DMS153 treated with DMSO at 0.1 percent for 48 hours (cell line): ENCODE measurements around the gene PARD3B.

Experiments
- DNase-seq: peaks from one replicate; lab custom pipeline; 2025; ENCODE audit not compliant: unreplicated experiment; lab: John Stamatoyannopoulos, UW

Gene PARD3B

GRCh38 chr2:205297368-205297767, 752.1 kb downstream of the PARD3B start:
- DNase-seq, result no peak

DNA sequence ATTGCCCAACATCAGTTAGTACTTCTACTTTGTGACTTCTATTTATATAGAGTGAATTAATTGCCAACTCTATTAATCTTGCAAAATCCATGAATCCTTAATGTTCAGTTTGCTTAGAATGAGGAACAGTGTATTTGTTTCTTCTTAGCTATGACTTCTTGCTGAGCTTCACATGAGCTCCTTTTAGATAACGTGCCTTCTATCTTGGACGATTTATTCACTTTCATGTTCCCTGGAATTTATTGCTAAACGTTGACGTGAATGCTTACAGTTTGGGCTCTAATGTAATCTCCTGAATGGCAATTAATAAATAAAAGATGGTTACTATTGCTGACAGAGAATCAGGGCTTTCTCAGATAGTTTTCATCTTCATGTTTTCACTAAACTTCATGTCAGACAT, 752.6 kb downstream of the PARD3B start:
- DNase-seq, result no peak

DNA sequence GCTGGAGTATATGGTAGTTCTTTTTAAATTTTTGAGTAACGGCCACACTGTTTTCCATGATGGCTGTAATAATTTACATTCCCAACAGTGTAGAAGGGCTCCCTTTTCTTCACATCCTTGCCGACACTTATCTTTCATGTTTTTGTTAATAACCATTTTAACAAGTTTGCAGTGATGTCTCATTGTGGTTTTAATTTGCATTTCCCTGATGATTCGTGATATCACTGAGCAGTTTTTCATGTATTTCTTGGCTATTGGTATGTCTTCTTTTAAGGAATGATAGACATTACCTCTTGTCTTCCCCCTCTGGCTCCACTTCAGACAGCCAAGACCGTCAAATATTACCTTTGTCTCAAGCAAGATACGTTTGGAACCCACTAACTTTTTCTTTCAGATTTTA, 765.9 kb downstream of the PARD3B start:
- no peak for DNase-seq

GRCh38 chr2:205321231-205321630, 776.0 kb downstream of the PARD3B start:
- no peak for DNase-seq

GRCh38 chr2:205323929-205324328, 778.7 kb downstream of the PARD3B start:
- DNase-seq, result no peak

DNA sequence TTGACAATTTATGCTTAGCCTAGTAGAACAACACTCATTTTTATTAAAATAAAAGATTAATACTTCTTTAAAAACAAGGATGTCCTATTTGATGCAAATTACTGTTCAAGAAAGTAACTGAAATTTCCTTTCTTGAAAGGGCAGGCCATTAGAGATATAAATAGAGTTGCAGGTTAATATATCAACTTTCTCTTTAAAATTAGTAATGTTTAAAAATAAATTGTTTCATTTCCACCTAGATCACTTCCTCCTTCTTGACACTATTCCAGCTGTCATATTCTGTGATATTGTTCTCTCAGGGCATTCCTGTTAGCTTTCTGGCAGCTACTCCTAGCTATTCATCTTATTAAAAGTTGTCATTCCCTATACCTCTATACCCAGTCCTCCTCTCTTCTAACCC, 779.1 kb downstream of the PARD3B start:
- no peak for DNase-seq

GRCh38 chr2:205333351-205333750, 788.1 kb downstream of the PARD3B start:
- DNase-seq, result no peak

DNA sequence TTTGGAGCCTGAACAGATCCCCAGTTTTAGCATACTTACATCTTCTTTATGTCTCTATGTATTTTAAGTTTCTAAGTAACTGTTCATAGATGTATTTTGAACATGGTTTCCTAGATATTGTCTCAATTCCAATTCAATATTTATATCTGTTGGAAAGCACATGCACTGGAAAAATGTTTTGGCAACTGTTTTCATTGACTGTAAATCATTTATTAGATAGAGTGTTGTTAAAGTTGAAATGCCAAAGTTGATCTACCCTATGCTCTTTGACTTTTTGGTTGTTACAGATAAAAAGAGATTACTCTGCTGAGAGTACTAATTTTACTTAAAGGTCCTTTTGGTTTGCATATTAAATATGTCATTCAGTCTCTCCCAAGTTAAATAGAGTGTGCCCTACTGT, 792.0 kb downstream of the PARD3B start:
- no peak for DNase-seq

- no peak for DNase-seq
Observed at GRCh38 chr2:205338156-205338555, 792.9 kb downstream of the PARD3B start.

GRCh38 chr2:205343103-205343502, 797.8 kb downstream of the PARD3B start:
- no peak for DNase-seq

- no peak for DNase-seq
Observed at GRCh38 chr2:205346649-205347048, 801.4 kb downstream of the PARD3B start.

DNA sequence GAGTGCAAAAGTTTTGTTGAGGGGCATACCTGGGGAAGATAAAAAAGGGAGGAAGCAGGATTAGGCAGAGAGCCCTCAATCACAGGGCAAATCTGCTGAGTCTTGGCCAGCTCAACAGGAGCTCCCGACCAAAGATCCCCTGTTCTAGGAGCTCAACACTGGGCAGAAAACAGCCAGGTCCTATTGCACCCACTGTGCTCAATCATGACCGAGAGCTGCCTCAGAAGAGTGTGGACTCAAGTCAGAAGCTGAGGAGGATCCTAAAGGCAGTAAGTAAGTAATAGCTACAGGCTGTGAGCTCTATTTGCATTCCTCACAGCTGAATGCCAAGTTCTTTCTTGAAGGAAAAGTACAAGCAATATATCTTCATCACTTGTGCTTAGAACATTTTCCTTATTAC, 802.6 kb downstream of the PARD3B start:
- no peak for DNase-seq

- DNase-seq, result no peak
Observed at GRCh38 chr2:205352094-205352493, 806.8 kb downstream of the PARD3B start.

GRCh38 chr2:205352593-205352992, 807.3 kb downstream of the PARD3B start:
- DNase-seq, result no peak

GRCh38 chr2:205357732-205358131, 812.5 kb downstream of the PARD3B start:
- DNase-seq, result no peak

- no peak for DNase-seq
Observed at GRCh38 chr2:205358351-205358815, 813.1 kb downstream of the PARD3B start.

- DNase-seq, result no peak
Observed at GRCh38 chr2:205361272-205361671, 816.0 kb downstream of the PARD3B start.

GRCh38 chr2:205361970-205362369, 816.7 kb downstream of the PARD3B start:
- no peak for DNase-seq

DNA sequence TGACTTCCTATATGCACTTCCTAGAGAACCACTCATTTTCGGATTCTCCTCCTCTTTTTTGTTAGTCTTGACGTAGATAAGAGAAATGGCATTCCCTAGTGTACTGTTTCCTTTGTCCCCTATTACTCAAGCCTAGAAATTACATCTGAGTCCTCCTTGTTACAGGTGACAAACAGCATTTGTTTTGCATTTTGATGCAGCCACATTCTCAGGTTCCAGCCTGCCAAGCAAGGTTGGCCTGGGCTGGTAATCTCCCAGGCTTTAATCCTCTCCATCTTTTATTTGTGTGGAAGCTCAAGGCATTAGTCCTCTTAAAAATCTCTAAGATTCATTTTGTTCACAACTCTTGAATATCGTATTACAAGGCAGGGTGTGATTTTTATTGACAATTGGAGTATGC, 819.0 kb downstream of the PARD3B start:
- DNase-seq, result no peak

GRCh38 chr2:205366336-205367060, 821.2 kb downstream of the PARD3B start:
- DNase-seq, result no peak

DNA sequence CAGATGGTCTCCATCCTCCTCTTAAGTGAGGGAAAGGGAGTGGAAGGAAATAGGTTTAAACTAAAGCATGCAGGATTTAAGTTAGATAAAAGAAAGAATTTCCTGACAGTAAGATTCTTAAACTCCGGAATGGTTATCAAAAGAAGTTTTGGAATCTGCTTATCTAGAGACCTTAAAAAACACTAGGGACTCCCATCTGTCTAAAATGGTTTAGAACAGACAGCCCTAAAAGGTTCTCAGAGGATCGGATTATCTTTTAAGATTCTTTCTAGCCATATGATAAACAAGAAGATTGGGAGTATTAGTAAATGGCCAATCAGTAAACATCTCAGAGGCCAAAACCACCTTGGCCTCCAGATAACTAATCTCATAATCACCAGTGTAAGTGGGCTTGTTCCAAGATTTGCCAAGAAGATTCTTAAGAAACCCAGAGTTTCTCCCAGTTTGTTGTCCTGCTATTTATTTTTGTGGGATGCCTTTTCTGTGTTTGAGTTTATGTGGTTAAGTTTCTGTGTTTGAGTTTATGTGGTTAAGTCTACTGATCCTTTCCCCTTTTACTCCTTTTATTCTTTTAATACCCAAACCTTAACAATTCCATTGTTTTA, 822.2 kb downstream of the PARD3B start:
- DNase-seq, result no peak

DNA sequence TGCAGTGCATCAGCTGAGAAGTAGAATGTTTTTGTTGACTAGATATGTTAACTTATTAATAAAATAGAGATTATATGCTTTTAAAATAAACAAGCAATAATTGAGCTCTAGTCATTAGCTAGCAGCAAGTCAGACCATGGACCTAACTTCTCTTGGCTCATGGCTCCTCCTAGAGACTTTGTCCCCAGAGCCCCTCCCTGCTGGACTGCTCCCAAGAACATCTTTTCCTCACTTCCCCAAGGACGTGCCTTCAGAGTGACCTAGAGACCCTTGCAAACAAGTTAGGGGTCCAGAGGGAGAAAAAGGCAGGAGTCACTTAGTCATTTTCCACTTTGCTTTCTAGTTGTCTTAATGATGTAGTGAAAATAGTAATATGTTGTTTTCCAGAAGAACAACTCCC, 824.5 kb downstream of the PARD3B start:
- DNase-seq, result no peak

GRCh38 chr2:205370726-205371125, 825.5 kb downstream of the PARD3B start:
- no peak for DNase-seq
